SIG-M5 treated with dmso at 0.1 percent for 504 hours (cell line): ENCODE measurements around the gene KLHDC3.
"Not testable (repeated sequence)": the region's sequence is repeated elsewhere in the genome, so short reads cannot be mapped to it uniquely, and the experiment has no call there.

Experiments used
- DNase-seq: peaks from one replicate; lab custom pipeline; 2025; ENCODE audit not compliant: unreplicated experiment; lab: John Stamatoyannopoulos, UW

KLHDC3 gene

DNA sequence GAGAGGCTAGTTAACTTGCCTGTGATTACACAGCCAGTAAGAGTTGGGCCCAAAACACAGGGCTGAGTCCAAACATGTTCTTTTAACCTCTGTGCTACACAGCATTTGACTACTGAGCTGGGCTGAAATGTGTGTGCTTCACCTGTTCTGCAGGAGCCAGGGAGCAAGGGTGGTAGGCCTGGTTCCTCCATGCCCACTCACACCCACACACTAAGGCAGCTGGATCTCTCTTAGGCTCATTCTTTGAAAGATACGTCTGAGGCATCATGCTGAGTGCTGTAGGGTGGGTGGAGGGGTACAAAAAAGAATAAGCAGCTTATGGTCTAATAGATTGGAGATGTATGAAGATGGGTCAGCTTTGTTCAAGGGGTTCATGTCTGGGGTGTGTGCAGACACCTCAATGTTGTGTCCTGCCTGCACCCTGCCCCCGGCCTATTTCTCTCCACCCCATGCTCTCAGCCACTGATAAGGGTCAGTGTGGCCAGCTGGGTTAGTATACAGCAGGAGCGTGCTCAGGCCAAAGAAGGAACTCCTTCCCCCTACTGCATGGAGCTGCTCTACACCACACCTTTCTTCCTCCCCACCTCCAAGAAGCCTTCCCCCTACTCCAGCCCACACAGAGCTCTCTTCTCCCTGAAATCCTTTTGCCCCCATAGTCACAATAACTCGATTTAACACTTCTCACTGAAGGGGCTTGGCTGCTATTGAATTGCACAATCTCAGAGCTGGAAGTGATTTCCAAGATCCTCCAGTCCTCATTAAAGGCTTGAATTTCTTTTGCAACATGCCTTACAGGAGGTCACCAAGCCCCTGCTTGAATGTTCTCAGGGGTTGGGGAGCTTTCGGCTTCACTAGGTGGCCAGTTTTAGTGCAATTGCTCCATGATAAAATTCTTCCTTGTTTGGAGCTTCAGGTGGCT is 26.3 kb upstream of the KLHDC3 start:
- no peak for DNase-seq

DNA sequence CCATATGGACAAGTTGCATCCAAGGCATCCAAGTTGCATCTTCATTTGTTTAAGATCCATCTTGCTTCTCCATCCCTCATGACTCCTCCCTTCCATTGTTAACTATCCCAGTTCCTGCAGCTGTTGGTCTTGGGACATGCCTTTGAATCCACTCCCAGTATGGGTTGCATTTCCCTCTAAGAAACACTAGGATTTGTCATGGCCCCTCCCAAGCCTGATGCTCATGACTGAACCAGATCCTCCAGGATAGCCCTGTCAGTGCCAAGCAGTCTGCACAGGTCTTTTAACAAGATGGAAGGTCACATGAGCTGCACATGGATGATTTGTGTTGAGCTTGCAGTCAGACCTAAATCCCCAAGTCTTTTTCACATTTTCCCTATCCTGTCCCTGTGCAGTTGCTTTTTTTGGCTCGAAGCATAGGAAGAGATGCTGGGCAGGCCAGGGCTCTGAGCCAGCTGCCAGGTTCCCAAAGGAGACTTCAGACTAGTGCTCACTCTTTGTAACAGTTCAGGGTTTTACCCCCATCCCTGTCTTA is 25.5 kb upstream of the KLHDC3 start:
- DNase-seq, result no peak

DNA sequence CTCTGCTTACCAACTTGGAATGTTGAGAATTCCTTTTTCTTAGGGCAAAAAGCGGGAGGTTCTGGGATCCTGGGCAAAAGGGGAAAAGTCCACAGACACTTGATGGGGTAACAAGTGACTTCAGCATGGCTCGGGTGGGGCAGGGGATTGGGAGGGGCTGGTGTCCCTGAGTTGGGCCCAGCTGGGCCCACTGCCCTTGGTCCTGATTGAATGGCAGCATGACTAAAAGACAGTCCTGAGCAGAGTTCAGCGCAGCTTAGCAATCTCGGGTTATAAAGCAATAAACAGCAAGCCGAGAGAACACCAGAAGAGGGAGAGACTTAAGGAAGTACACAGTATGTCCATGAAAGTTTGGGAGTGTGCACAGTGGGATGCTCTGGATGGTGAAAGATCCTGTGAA is 24.1 kb upstream of the KLHDC3 start:
- DNase-seq, result no peak

DNA sequence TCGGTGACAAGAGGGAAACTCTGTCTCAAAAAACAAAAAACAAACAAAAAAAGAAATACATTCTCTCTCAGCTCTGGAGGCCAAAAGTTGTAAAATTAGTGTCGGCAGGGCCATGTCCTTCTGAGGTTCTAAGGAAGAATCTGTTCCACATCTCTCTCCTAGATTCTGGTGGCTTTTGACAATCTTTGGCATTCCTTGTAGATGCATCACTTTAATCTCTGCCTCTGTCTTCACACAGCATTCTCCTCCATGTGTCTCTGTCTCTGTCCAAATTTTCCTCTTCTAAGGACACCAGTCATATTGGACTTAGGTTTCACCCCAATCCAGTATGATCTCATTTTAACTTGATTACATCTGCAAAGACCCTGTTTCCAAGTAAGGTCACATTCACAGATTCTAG is 20.6 kb upstream of the KLHDC3 start:
- DNase-seq, result no peak

DNA sequence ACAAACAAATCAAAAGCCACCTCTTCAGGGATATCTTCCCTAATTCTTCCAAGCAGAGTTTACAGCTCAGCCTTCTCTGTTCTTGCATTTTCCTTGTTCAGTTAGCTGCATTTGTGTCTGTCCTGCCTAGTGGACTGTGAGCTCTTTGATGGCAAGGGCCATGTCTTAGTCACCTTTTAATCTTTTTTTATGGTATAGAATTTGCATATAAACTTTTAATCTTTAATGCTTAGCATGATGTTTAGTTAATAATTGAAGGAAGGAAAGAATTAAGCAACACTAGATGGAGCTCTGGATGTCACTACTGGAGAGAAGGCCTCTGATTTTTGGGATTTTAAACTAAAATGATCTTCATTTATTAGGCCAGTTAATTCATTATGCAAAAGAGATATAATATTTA is 17.5 kb upstream of the KLHDC3 start:
- DNase-seq, result no peak

DNA sequence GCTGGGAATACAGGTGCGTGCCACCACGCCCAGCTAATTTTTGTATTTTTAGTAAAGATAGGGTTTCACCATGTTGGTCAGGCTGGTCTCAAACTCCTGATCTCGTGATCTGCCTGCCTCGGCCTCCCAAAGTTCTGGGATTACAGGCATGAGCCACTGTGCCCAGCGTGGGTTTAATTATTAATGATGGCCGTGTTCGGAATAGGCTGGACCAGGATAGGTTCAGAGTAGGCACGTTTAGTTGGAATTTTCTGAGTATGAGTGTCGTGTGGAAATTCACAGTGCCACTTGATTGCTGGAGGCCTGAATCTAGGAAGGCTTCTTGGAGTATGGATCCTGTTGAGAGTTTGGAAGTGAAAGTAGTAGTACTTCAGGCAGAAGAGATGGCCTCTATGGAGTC is 15.8 kb upstream of the KLHDC3 start:
- DNase-seq, result not testable (repeated sequence)

DNA sequence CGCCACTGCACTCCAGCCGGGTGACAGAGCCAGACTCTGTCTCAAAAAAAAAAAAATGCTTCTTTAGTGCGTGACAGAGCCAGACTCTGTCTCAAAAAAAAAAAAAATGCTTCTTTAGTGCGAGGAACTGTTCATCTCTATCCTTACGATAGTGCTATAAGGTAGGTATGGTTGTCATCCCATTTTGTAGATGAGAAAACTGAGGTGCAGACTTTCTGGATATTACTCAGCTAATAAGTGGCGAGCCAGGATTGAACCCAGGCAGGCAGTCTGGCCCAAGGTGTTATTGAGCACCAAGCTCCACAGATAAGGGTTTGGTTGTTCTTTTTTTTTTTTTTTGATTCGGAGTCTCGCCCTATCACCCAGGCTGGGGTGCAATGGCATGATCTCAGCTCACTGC is 12.2 kb upstream of the KLHDC3 start:
- no peak for DNase-seq

DNA sequence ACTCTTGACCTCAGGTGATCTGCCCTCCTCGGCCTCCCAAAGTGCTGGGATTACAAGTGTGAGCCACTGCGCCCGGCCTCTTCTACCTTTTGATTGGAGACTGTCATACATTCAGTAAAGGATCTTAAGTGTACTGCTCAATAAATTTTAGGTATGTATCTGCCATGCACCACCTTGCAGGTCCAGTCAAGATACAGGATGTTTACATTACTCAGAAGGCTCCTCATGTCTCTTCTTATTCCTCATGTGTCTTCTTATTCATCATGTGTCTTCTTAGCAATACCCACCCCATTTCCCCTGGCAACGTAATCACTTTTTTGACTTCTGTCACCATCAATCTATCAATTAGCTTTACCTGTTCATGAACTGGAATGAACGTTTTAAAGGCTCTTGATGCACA is 8.2 kb upstream of the KLHDC3 start:
- DNase-seq, result no peak

DNA sequence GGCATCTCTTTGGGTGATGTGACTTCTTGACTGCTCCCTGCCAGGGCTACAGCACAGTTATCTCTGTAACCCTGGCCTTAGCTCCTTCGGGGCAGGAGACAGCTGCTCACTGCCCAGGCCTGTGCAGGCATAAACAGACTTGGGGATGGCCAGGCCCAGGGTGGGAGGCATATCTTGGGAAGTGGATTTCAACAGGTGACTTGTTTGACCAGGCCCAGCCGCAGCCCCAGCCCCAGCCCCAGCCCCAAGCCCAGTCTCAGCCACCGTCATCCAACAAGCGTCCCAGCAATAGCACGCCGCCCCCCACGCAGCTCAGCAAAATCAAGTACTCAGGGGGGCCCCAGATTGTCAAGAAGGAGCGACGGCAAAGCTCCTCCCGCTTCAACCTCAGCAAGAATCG is 7.8 kb upstream of the KLHDC3 start:
- no peak for DNase-seq

DNA sequence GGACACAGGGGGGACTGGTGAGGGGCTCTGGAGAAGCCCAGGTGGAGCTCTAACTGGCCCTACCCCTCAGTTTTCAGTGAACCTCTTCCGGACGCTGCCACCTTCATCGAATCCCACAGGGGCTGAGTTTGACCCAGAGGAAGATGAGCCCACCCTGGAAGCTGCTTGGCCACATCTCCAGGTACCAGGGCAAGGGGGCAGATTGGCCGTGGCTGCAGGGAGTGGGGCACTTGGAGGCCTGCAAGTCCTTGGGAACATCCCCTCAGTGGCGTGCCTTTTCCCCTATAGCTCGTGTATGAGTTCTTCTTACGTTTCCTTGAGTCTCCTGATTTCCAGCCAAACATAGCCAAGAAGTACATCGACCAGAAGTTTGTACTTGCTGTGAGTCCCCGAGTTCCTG is 6.9 kb upstream of the KLHDC3 start:
- no peak for DNase-seq

DNA sequence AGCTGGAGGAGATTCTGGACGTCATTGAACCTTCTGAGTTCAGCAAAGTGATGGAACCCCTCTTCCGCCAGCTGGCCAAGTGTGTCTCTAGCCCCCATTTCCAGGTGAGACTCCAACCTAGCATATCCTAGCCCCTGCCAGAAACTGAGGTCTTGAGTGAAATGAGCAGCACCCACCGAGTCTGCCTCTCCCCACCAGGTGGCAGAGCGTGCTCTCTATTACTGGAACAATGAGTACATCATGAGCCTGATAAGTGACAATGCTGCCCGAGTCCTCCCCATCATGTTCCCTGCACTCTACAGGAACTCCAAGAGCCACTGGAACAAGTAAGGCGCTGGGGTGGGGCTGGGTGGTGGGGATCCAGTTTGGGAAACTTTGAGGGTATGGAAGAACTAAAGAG is 4.9 kb upstream of the KLHDC3 start:
- DNase-seq, result no peak

DNA sequence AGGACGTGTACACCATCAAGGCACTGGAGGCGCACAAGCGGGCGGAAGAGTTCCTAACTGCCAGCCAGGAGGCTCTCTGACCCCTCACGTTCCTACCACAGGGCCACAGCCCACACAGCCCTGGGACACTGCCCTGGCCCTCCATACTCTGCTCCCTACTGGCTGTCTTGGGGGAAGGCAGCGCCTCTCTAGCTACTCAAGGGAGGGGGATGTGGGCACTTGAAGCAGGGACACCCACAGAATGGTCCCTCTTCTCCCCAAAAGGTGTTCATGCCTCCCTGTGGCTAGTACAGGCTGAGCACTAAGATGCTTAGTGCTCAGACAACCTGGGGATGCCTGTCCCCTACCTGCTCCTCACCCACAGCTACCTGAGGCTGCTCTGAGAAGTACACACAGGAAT is 2.8 kb upstream of the KLHDC3 start:
- no peak for DNase-seq

DNA sequence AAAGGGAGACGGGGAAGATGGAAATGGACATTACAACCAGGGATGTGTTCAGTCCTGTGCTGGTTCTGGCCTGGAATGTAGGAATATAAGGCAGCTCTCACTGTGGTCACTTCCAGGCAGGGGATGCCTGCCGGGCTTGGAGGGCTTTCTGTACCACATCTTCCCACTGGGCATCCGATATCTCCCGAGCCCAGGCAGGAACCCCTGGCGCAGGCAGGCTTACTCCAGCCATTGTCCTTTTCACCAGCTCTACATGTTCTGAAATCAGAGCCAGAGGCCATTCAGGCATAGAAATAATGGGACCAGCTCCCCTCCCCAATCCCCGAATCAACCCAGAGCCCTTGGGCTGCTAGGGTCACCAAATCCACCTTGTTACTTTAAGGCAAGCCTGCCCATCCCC is 1.7 kb upstream of the KLHDC3 start:
- DNase-seq, result no peak

DNA sequence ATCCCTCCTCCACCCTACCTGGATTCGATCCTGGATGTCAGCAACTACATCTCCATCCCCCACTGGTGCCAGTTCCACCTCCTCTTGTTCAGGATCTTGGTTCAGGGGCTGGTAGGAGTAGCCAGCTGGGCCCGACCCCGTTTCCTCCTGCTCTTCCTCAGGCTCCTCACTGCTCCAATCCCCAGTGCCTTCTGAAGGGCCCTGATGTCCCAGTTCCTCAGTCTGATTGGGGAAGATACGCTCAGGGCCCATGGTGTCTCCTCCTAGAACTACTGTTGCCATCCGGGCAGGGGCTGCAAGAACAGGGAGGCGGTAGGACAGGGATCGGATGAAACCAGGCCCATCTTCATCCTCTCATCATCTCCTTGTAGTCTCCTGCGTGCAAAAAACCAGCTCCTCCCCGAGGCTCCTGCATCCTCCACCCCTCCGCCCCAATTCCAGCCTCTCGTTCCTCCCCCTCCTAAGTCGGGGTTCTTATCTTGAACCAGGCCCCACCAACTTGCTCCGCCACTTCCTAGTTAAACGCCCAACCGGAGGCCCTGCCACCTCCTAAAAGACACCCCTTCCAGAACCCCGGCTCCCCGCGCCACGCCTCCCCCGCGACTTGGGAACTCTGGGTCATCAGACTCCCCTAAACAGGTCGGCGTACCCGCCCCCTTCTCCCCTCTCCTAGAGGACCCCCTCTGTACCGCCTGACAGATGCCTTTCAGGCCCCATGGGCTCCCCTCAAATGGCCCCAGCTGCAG is 779 bp upstream of the KLHDC3 start:
- DNase-seq, result peak; percentile 41

DNA sequence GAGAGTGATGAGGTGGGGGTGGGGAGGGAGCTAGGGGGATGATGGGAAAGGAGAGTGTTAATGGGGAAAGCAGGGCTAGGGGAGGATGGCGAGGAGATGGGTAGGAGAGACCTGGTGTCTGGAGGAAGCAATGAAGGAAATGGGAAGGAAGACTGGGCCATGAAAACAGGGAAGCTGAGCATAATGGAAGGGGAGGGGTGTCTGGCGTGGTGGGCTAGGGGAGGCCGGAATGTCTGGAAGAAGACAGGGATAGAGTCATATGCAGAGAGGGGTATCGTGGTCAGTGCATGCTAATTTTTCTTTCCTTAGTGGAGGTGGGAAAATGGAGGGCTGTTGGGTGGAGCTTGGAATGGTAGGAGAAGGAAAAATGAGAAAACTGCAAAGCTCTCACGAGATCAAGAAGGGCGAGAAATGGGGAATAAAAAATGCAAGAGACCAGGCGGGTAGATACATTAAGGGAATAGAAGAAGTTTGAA is 423 bp downstream of the KLHDC3 start:
- DNase-seq, result no peak

DNA sequence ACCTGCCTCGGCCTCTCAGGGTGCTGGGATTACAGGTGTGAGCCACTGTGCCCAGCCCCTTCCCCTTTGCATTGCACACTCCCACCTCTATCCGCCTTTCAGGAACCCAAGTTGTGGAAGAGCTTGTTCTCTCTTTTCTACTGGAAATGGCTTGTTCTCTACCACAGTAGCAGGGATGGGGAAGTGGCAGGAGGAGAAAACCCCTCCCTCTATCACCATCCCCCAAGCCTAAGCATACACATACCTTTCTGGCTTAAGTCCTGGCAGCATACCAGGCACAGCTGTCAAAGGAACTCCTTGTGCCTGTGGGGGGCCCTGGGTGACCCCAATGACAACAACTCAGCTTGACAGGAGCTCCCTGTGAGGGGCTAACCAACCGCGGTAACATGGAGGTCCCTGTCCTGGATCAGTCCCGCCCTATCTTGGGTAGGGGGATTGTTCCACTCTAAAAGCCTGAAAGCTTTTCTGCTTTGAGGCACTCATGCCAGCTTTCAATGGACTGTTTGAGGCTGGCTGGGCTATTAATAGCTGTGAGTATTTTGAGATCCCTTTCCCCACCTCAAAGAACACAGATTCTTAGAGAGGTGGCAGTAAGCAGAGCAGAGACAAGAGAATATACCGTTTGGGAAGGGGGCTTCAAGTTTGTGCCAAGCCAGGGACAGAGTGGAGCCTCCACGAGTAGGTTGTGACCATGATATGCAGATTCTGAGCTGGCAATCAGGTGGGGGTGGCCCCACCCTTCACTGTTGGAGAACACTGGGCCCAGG is 2.3 kb downstream of the KLHDC3 start:
- no peak for DNase-seq

DNA sequence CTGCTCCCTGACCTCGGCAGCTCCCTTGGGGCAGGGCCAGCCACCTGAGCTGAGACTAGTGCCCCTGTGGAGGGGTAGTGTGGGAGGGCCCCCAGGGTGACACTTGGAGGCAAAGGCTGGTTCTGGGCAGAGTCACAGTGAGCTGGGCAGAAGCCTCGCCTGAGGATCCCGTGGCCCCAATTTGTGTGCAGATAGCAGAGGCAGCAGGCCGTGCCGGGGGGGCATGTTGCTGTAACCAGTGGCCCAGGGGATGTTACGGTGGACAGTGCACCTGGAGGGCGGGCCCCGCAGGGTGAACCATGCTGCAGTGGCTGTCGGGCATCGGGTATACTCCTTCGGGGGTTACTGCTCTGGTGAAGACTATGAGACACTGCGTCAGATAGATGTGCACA is 2.9 kb downstream of the KLHDC3 start:
- DNase-seq, result no peak

DNA sequence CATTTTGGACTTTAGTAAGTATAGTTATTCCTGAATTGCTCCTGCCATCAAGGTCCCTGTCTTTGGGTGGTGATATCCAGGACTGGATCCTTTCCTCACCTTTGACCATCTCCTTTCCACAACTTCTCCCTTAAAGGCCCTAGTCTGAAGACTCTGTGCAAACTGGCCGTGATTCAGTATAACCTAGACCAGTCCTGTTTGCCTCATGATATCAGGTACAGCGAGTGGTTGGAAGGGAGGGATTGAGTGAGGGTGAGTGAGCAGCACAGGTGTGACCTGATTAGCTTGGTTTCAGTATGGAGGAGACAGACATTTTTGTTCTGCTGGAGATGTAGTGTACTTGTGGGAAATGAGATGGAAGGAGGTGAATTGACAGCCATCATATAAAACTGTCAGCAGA is 5.1 kb downstream of the KLHDC3 start:
- no peak for DNase-seq

DNA sequence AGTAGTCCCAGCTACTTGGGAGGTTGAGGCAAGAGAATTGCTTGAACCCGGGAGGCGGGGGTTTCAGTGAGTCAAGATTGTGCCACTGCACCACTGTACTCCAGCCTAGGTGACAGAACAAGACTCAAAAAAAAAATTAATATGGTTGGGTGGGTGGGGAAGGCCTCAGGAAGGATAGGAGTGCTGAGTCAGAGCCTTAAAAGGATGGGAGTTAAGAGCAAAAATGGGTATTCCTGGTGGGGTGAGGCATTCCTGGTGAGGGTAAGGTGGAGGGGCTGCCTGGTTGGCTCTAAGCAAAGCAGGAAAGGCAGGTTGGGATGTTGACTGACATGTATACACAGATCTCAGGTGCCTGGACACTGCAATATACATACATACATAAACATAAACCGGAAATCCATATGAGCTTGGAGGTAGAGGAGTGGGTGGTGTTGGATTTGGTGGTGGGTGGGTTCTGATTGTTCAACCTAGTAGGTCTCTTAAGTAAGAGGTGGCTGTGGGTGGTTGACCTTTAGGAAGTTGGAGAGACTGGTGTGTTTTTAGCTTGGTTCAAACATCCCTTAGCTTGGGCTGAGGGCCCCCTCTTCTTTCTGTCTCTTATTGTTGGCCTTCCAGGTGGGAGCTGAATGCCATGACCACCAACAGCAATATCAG is 6.1 kb downstream of the KLHDC3 start:
- DNase-seq, result no peak

DNA sequence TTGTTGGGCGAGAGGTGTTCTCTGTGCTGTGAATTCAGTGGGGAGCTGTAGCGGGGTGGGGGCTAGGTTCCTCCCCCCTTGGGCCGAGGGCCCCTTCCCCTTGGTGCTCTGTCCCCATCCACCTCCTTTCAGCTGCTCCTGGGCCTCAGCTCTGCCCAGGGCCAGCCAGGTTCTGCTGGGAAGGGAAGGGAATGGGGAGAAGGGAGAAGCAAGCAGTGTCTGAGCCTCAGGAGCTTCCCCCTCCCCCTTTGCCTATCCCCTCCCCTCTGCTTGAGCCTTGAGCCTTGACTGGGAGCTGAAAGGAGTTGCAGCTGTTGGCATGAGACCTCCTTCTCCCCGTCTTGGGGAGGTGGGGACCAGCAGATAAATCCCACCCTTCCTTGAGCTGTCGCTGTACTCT is 6.8 kb downstream of the KLHDC3 start:
- no peak for DNase-seq
